EH (cell line): ENCODE data around the gene DLEU7.
A peak's percentile ranks its signal among the peaks of the same experiment; 100 is the strongest.

Experiments used
- DNase-seq: peaks from one replicate; pipeline ENCODE4 v3.0.0-alpha.2; 2015; ENCODE audit warnings: low read depth

Gene DLEU7

GRCh38 chr13:50843257-50844083, at the start of gene DLEU7:
DLEU7 (minus strand) TSS chr13:50843692; CDS start chr13:50843646, 46 bp downstream.
- DNase-seq, result no peak

GRCh38 chr13:50892210-50892944, 48.9 kb upstream of the DLEU7 start:
- DNase-seq, result no peak

- no peak for DNase-seq
These were observed 47.7 kb upstream of the DLEU7 start for GRCh38 chr13:50891206-50891605.

DNA sequence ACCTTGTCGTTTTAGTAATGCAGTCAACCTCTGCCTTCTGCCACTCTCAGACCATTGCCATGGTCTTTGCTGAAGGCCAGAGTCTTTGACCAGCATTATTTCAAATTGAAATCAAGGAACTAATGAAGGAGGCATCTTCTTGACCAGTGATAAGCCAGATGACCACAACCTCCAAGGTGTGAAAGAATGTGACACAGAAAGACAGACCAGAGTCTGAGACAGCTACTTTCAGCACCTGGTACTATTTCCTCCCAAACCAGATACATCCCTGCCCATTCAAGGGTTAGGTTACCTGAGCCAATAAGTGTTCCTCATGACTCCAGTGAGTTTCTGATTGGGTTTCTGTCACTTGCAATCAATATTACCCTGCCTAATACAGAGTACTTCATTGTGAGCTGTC, 45.8 kb upstream of the DLEU7 start:
- no peak for DNase-seq

GRCh38 chr13:50888362-50888761, 44.9 kb upstream of the DLEU7 start:
- DNase-seq, result no peak

- DNase-seq, result no peak
These were observed 43.7 kb upstream of the DLEU7 start for GRCh38 chr13:50887151-50887550.

- no peak for DNase-seq
These were observed 40.8 kb upstream of the DLEU7 start for GRCh38 chr13:50884265-50884664.

- DNase-seq, result no peak
These were observed 40.2 kb upstream of the DLEU7 start for GRCh38 chr13:50883728-50884127.

GRCh38 chr13:50882816-50883435, 39.4 kb upstream of the DLEU7 start:
- no peak for DNase-seq

- no peak for DNase-seq
These were observed 30.5 kb upstream of the DLEU7 start for GRCh38 chr13:50873991-50874390.

GRCh38 chr13:50873467-50873866, 30.0 kb upstream of the DLEU7 start:
- DNase-seq, result no peak

GRCh38 chr13:50871405-50871804, 27.9 kb upstream of the DLEU7 start:
- no peak for DNase-seq

GRCh38 chr13:50867637-50867945, 24.1 kb upstream of the DLEU7 start:
- no peak for DNase-seq

GRCh38 chr13:50866817-50867636, 23.5 kb upstream of the DLEU7 start:
- no peak for DNase-seq

- no peak for DNase-seq
These were observed 21.0 kb upstream of the DLEU7 start for GRCh38 chr13:50864492-50864891.

DNA sequence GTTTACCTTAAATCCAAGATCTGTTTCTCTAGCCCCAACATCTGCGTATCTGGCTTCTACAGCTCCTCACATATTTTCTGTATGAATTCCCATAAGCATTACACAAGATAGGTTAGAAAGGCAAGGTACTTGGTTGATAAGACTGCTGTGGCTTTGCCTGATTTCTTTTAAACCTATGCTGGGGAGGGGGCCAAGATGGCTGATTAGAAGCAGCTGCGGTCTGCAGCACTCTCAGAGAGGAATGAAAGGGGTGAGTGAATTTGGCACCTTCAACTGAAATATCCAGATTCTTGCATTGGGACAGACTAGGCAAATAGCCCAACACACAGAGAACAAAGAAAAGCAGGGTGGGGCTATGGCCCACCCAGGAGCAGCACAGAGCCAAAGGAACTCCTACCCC, 12.2 kb upstream of the DLEU7 start:
- no peak for DNase-seq

DNA sequence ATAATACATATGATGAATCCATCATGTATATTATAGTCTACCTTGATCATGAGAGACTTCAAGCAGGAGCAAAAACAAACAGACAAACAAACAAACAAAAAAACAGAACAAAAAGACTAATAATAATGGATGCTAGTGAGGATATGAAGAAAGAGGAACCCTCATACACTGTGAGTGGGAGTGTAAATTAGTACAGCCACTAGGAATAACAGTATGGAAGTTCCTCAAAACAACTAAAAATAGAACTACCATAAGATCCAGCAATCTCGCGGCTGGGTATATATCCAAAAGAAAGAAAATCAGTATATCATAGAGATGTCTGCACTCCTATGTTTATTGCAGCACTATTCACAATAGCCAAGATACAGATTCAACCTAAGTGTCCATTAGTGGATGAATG, 7.0 kb upstream of the DLEU7 start:
- no peak for DNase-seq

DNA sequence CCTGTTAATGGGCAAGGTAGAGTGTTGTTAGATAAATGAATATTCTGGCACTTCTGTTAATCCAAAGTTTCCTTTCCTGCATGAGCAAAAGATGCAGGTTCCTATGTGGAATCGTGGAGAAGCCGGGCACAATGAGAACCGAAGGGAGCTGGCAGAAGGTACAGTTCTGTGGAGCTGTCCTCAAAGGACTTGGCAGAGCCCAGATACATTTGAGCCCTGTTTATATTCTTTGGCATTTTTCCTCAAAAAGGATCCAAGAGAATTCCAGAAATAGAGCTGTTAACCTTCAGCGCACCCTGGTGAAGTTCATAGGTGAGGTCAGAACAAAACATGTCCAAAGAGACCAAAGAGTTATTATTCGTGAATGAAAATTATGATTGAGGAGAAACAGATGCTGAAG, 4.0 kb upstream of the DLEU7 start:
- DNase-seq, result no peak

- no peak for DNase-seq
These were observed 3.5 kb upstream of the DLEU7 start for GRCh38 chr13:50846861-50847475.

DNA sequence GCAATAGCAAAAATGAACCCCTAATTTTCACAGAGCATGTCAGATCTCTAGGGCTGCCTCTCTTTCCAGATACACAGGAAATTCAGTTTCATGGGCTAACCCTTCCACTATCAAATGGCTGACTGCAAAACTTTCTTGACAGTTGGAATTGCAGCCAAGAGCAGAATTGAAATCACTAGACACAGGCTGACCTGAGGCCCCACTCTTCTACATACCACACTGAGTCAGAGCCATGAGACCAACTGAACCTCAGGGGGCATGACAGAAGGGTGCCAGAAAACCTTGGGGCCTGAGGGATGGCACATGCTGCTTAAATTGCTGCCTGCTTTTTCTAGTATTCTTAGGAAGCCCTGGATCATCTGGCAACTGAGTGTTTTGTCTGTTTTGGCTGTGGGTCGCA, 1.7 kb upstream of the DLEU7 start:
- DNase-seq, result peak; percentile 6

GRCh38 chr13:50844084-50844875, 788 bp upstream of the DLEU7 start:
- DNase-seq, result no peak
